ENCODE data around the gene PHLPP2.

The PHLPP2 gene

DNA sequence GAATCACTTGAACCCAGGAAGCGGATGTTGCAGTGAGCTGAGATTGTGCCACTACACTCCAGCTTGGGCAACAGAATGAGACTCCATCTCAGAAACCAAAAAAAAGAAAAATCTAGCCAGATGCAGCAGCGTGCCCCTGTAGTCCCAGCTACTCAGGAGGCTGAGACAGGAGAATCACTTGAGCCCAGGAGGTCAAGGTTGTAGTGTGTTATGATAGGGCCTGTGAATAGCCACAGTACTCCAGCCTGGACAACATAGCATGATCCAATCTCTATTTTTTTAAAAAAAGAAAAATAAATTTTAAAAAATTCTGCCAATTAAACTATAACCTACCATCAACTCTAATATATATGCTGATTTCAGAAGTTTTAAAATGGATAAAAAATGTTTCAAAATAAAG, 15.8 kb downstream of the PHLPP2 start:
- DNase-seq (ENCODE audit: low read depth): no peak
- no peak for TF ChIP-seq POLR2A (IDR thresholded peaks at IDR 0.05; ENCODE audit: extremely low read depth, insufficient read length)
- TF ChIP-seq, protein P1, sequence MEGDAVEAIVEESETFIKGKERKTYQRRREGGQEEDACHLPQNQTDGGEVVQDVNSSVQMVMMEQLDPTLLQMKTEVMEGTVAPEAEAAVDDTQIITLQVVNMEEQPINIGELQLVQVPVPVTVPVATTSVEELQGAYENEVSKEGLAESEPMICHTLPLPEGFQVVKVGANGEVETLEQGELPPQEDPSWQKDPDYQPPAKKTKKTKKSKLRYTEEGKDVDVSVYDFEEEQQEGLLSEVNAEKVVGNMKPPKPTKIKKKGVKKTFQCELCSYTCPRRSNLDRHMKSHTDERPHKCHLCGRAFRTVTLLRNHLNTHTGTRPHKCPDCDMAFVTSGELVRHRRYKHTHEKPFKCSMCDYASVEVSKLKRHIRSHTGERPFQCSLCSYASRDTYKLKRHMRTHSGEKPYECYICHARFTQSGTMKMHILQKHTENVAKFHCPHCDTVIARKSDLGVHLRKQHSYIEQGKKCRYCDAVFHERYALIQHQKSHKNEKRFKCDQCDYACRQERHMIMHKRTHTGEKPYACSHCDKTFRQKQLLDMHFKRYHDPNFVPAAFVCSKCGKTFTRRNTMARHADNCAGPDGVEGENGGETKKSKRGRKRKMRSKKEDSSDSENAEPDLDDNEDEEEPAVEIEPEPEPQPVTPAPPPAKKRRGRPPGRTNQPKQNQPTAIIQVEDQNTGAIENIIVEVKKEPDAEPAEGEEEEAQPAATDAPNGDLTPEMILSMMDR (IDR thresholded peaks at IDR 0.05; ENCODE audit: low read depth, low read length): no peak
- TF ChIP-seq MYC (IDR thresholded peaks at IDR 0.05; ENCODE audit: low read depth, low read length): no peak
- TF ChIP-seq, protein P2, sequence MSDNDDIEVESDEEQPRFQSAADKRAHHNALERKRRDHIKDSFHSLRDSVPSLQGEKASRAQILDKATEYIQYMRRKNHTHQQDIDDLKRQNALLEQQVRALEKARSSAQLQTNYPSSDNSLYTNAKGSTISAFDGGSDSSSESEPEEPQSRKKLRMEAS (IDR thresholded peaks at IDR 0.05; ENCODE audit: low read depth, low read length): no peak

DNA sequence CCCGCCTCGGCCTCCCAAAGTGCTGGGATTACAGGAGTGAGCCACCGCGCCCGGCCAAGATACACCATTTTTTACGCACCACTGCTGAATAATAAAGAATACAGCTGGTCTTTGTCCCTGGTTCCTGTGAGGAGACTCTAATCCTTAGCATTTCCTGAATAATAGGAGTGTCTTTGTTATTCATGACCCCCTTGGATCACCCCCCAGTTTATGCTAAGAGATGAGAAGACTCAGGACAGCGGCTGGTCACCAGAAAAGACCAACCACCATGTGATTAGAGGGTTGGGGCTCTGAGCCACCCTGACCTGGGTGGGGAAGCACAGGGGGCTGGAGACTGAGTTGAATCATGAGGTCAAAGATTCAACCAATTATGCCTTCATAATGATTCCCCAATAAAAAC, 17.3 kb downstream of the PHLPP2 start:
- no peak overlapping the region for H3K4me3 ChIP-seq (ENCODE audit: low read depth, low read length)
- DNase-seq (ENCODE audit: low read depth): no peak
- TF ChIP-seq, protein P1 (IDR thresholded peaks at IDR 0.05; ENCODE audit: low read depth, low read length): no peak

More for the DNA sequence above, 15.8 kb downstream of the PHLPP2 start:
- H3K4me3 ChIP-seq (ENCODE audit: low read depth, low read length): no peak overlapping the region

DNA sequence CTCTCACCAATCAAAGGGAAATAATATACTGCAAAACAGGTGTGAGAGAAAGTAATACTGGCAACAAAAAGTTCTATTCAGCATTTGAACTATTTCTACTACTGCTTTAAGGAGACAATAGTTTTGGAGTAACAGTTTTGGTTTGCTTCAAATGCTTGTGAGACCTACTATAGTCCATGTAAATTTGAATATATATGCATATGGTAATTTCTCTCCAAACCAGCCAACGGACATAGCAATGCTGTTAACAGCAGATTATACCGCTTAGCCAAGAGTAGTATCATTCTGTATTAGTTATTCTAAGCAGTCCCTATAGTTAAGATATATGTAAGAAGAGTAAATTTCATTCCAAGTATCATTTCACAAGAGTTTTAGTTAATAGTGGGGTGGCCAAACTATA, 18.5 kb downstream of the PHLPP2 start:
- TF ChIP-seq, protein P1 (IDR thresholded peaks at IDR 0.05; ENCODE audit: low read depth, low read length): no peak
- TF ChIP-seq MYC (IDR thresholded peaks at IDR 0.05; ENCODE audit: low read depth, low read length) (no peak), POLR2A (IDR thresholded peaks at IDR 0.05; ENCODE audit: extremely low read depth, insufficient read length) (no peak)
- TF ChIP-seq, protein P2 (IDR thresholded peaks at IDR 0.05; ENCODE audit: low read depth, low read length): no peak
- no peak for DNase-seq (ENCODE audit: low read depth)
- no peak overlapping the region for H3K4me3 ChIP-seq (ENCODE audit: low read depth, low read length)

DNA sequence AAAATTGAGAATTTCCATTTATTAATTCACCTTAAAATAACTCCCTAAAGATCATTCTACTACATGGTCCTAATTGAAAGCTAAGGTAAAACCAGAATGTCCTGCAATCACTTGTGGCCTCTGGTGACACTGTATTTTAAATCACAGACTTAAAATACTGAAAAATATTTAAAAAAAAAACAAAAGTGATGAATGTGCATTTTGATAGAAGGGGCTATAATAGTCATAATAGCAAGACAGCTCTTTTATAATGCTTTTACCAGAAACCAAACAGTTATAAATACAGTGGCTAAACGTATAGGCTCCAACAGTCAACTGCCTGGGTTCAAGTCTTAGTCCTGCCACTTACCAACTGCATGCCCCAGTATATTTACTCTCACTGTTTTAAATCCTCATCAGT, 21.2 kb downstream of the PHLPP2 start:
- no peak for DNase-seq (ENCODE audit: low read depth)
- TF ChIP-seq, protein P1 (IDR thresholded peaks at IDR 0.05; ENCODE audit: low read depth, low read length): no peak
- TF ChIP-seq, protein P2 (IDR thresholded peaks at IDR 0.05; ENCODE audit: low read depth, low read length): no peak
- no peak for TF ChIP-seq POLR2A (IDR thresholded peaks at IDR 0.05; ENCODE audit: extremely low read depth, insufficient read length)
- no peak for TF ChIP-seq MYC (IDR thresholded peaks at IDR 0.05; ENCODE audit: low read depth, low read length)
- H3K4me3 ChIP-seq (ENCODE audit: low read depth, low read length): no peak overlapping the region

DNA sequence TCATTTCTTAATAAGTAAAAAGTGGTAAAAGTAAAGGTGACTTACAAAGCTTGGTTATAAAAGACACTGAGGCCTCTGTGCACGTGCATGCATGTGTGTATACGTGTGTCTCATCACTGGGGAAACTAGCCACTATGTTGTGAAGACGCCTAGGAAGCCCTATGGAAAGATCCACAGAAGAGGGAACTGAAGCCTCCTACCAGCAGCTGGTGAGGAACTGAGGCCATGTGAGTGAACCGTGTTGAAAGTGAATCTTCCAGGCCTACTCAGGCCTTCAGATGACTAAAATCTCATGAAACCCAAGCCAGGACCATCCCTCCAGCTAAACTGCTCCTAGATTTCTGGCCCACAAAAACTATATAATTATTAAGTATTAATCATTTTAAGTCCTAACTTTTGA, 23.7 kb downstream of the PHLPP2 start:
- no peak overlapping the region for H3K4me3 ChIP-seq (ENCODE audit: low read depth, low read length)
- DNase-seq (ENCODE audit: low read depth): no peak
- TF ChIP-seq POLR2A (IDR thresholded peaks at IDR 0.05; ENCODE audit: extremely low read depth, insufficient read length) (no peak), MYC (IDR thresholded peaks at IDR 0.05; ENCODE audit: low read depth, low read length) (no peak)
- TF ChIP-seq, protein P2 (IDR thresholded peaks at IDR 0.05; ENCODE audit: low read depth, low read length): no peak
- TF ChIP-seq, protein P1 (IDR thresholded peaks at IDR 0.05; ENCODE audit: low read depth, low read length): no peak

DNA sequence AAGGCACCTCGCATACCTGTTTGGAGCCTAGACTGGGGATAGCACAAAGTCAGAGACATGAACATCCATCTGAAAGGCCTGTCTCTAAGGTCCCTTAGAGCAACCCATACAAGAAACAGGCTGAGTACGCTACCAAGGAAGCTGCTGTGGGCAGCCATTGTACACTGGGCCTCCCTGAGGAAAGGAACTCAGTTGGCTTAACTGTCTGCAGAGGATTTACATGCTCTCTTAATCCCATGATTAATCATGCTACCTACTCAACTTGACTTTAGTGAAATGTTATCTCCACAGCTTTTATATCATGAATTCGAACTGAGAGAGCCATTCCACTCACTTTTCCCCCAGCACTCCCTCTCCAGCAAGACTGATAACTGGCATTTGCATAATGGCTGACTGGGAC, 26.0 kb downstream of the PHLPP2 start:
- DNase-seq (ENCODE audit: low read depth): no peak
- TF ChIP-seq, protein P2 (IDR thresholded peaks at IDR 0.05; ENCODE audit: low read depth, low read length): no peak
- TF ChIP-seq, protein P1 (IDR thresholded peaks at IDR 0.05; ENCODE audit: low read depth, low read length): no peak
- no peak for TF ChIP-seq MYC (IDR thresholded peaks at IDR 0.05; ENCODE audit: low read depth, low read length)
- no peak for TF ChIP-seq POLR2A (IDR thresholded peaks at IDR 0.05; ENCODE audit: extremely low read depth, insufficient read length)
- no peak overlapping the region for H3K4me3 ChIP-seq (ENCODE audit: low read depth, low read length)
